ENCODE data around the gene C1orf87. TPM values are rescaled to one million over a fixed set of nuclear protein-coding genes. Genes with fewer than 3 reads are reported as not detected.

Gene C1orf87
- total and polyA plus RNA-seq, 4 donors, result 4.3 to 13.8 (median 7.7) TPM

DNA sequence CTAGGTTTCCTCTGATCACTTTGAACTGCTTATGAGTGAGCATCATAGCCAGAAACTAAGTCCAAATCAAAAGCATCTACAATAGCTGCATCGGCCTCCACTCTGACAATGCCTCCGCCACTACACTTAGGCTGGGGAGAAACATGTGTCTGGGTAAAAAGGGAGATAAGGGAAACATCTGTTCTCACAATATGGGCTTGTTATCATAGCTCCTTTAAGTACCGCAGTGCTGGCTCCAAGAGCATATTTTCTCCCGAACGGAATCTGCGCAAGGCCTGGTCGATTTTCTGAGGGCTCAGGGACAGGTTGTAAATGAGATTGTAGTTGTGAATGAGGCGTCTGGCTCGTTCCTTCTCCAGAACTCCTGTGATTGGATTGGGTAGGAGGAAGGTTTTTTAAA lies 83.1 kb downstream of the C1orf87 start:
- no peak for ATAC-seq (ENCODE audit: insufficient read depth, low FRiP score)
- H3K4me3 ChIP-seq, result no peak overlapping the region
- no peak for TF ChIP-seq CTCF (IDR thresholded peaks at IDR 0.05; ENCODE audit: control extremely low read depth, extremely low read depth)
- no peak overlapping the region for H3K27ac ChIP-seq (ENCODE audit: low read depth in 1 of 2, low read length in 1 of 2)
- no peaks in the 10 kb centered on the region for H3K36me3 ChIP-seq (ENCODE audit: control insufficient read depth in 4 of 4, insufficient read depth in 4 of 4, low read length in 4 of 4)
- DNase-seq, result peak in 2 of 3 donors; percentile 35 to 42
- peaks cover 0 to 3% (median 0%) of the 10 kb centered on the region in 4 donors for H3K9me3 ChIP-seq (ENCODE audit: control insufficient read depth in 4 of 4, insufficient read depth in 3 of 4, low read length in 3 of 4)
- H3K9ac ChIP-seq (ENCODE audit: insufficient read depth in 1 of 2, low read length in 2 of 2), result no peak overlapping the region
- WGBS, 2 donors, result 76 to 87% methylated on average over 9 of the region's 9 CpGs
- H3K4me1 ChIP-seq (ENCODE audit: control insufficient read depth in 5 of 5, insufficient read depth in 5 of 5, low read length in 5 of 5), result peaks cover 0 to 5% (median 0%) of the 10 kb centered on the region in 5 donors
- no peaks in the 10 kb centered on the region for H3K27me3 ChIP-seq (ENCODE audit: control insufficient read depth in 3 of 3, insufficient read depth in 3 of 3, low read length in 2 of 3)

- no peak for ATAC-seq (ENCODE audit: insufficient read depth, low FRiP score)
- Histone ChIP-seq H3K4me3 (no peak overlapping the region), H3K27ac (ENCODE audit: low read depth in 1 of 2, low read length in 1 of 2) (no peak overlapping the region), H3K4me1 (ENCODE audit: control insufficient read depth in 5 of 5, insufficient read depth in 5 of 5, low read length in 5 of 5) (peaks cover 0 to 5% (median 0%) of the 10 kb centered on the region in 5 donors), H3K9ac (ENCODE audit: insufficient read depth in 1 of 2, low read length in 2 of 2) (no peak overlapping the region), H3K27me3 (ENCODE audit: control insufficient read depth in 3 of 3, insufficient read depth in 3 of 3, low read length in 2 of 3) (no peaks in the 10 kb centered on the region), H3K9me3 (ENCODE audit: control insufficient read depth in 4 of 4, insufficient read depth in 3 of 4, low read length in 3 of 4) (peaks cover 0 to 3% (median 0%) of the 10 kb centered on the region in 4 donors), H3K36me3 (ENCODE audit: control insufficient read depth in 4 of 4, insufficient read depth in 4 of 4, low read length in 4 of 4) (no peaks in the 10 kb centered on the region)
- WGBS, 2 donors, result 60 to 75% methylated on average over 12 of the region's 12 CpGs
- TF ChIP-seq CTCF (IDR thresholded peaks at IDR 0.05; ENCODE audit: control extremely low read depth, extremely low read depth), result no peak
- DNase-seq, result no peak
Observed at GRCh38 chr1:59986516-59987310, 86.9 kb downstream of the C1orf87 start.

- DNase-seq (no peak), ATAC-seq (ENCODE audit: insufficient read depth, low FRiP score) (no peak)
- 93 to 95% methylated on average over 8 of the region's 8 CpGs for WGBS, 2 donors
- peaks cover 0 to 3% (median 0%) of the 10 kb centered on the region in 4 donors for H3K9me3 ChIP-seq (ENCODE audit: control insufficient read depth in 4 of 4, insufficient read depth in 3 of 4, low read length in 3 of 4)
- H3K36me3 ChIP-seq (ENCODE audit: control insufficient read depth in 4 of 4, insufficient read depth in 4 of 4, low read length in 4 of 4), result no peaks in the 10 kb centered on the region
- no peaks in the 10 kb centered on the region for H3K27me3 ChIP-seq (ENCODE audit: control insufficient read depth in 3 of 3, insufficient read depth in 3 of 3, low read length in 2 of 3)
- no peak overlapping the region for H3K9ac ChIP-seq (ENCODE audit: insufficient read depth in 1 of 2, low read length in 2 of 2)
- no peak overlapping the region for H3K4me3 ChIP-seq
- peaks cover 0 to 5% (median 0%) of the 10 kb centered on the region in 5 donors for H3K4me1 ChIP-seq (ENCODE audit: control insufficient read depth in 5 of 5, insufficient read depth in 5 of 5, low read length in 5 of 5)
- H3K27ac ChIP-seq (ENCODE audit: low read depth in 1 of 2, low read length in 1 of 2), result no peak overlapping the region
- TF ChIP-seq CTCF (IDR thresholded peaks at IDR 0.05; ENCODE audit: control extremely low read depth, extremely low read depth), result no peak
Observed at GRCh38 chr1:59985911-59986515, 87.6 kb downstream of the C1orf87 start.
